G401 (cell line): ENCODE measurements around the gene THAP6. TPM values are rescaled to one million over a fixed set of nuclear protein-coding genes. Genes with fewer than 3 reads are reported as not detected.
"Not testable (repeated sequence)": the region's sequence is repeated elsewhere in the genome, so short reads cannot be mapped to it uniquely, and the experiment has no call there.

Experiments
- DNase-seq: peaks from one replicate; pipeline ENCODE4 v3.0.0-alpha.2; 2015; ENCODE audit warnings: low spot score
- in situ Hi-C: cut with HindIII; loops from 2 replicates; pipeline ENCODE4 v1.10.0; 2016; ENCODE audit warnings: low sequenced_read_pairs, mixed read lengths
- total RNA-seq: library from RNA; depleted of rRNA; stranded (reverse); fragments of >200 nt; shearing (Covaris generic); gene quantifications from 2 replicates; pipeline ENCODE4 v1.2.3, GENCODE V29; 2014; rRNA removed

Gene THAP6
- total RNA-seq, result 7.1 and 14.1 TPM in 2 replicates

GRCh38 chr4:75514131-75514948, at the start of gene THAP6, which contains the start of gene RCHY1:
Gene THAP6, plus strand, starts transcription at chr4:75514473. Its CDS starts 980 bp downstream, at chr4:75515453.
Gene RCHY1, minus strand, starts transcription at chr4:75514403. Its CDS starts 117 bp downstream, at chr4:75514286.
- in situ Hi-C loops, result no loop called here
- peak; percentile 98 for DNase-seq

GRCh38 chr4:75469896-75470295, 44.4 kb upstream of the THAP6 start:
- in situ Hi-C loops, result no loop called here
- DNase-seq, result no peak

GRCh38 chr4:75470738-75471137, 43.5 kb upstream of the THAP6 start:
- in situ Hi-C loops, result no loop called here
- DNase-seq, result no peak

GRCh38 chr4:75477201-75477600, 37.1 kb upstream of the THAP6 start:
- no peak for DNase-seq
- in situ Hi-C loops, result no loop called here

- in situ Hi-C loops, result no loop called here
- DNase-seq, result peak; percentile 74
Measured at GRCh38 chr4:75484190-75484589, 30.1 kb upstream of the THAP6 start.

GRCh38 chr4:75490155-75490554, 24.1 kb upstream of the THAP6 start:
- in situ Hi-C loops, result no loop called here
- peak; percentile 21 for DNase-seq

- in situ Hi-C loops, result no loop called here
- DNase-seq, result no peak
Measured at GRCh38 chr4:75494563-75494962, 19.7 kb upstream of the THAP6 start.

- DNase-seq, result no peak
- in situ Hi-C loops, result no loop called here
Measured at GRCh38 chr4:75495476-75495875, 18.8 kb upstream of the THAP6 start.

GRCh38 chr4:75496406-75496805, 17.9 kb upstream of the THAP6 start:
- in situ Hi-C loops, result no loop called here
- DNase-seq, result no peak

GRCh38 chr4:75497133-75497532, 17.1 kb upstream of the THAP6 start:
- no peak for DNase-seq
- in situ Hi-C loops, result no loop called here

GRCh38 chr4:75498041-75498440, 16.2 kb upstream of the THAP6 start:
- no peak for DNase-seq
- in situ Hi-C loops, result no loop called here

- DNase-seq, result no peak
- in situ Hi-C loops, result no loop called here
Measured at GRCh38 chr4:75499900-75500299, 14.4 kb upstream of the THAP6 start.

GRCh38 chr4:75502671-75503070, 11.6 kb upstream of the THAP6 start:
- in situ Hi-C loops, result no loop called here

GRCh38 chr4:75505630-75506029, 8.6 kb upstream of the THAP6 start:
- DNase-seq, result no peak
- in situ Hi-C loops, result no loop called here

More at GRCh38 chr4:75502671-75503070, 11.6 kb upstream of the THAP6 start:
- no peak for DNase-seq

GRCh38 chr4:75509592-75509991, 4.7 kb upstream of the THAP6 start:
- DNase-seq, in situ Hi-C loops: not testable (repeated sequence)

- peak; percentile 17 for DNase-seq
- in situ Hi-C loops, result no loop called here
Measured at GRCh38 chr4:75511841-75512240, 2.4 kb upstream of the THAP6 start.

- DNase-seq, result peak; percentile 13
Measured at GRCh38 chr4:75512386-75513211, 1.7 kb upstream of the THAP6 start.

GRCh38 chr4:75513526-75514130, 645 bp upstream of the THAP6 start:
- in situ Hi-C loops, result no loop called here
- DNase-seq, result no peak

More at GRCh38 chr4:75512386-75513211, 1.7 kb upstream of the THAP6 start:
- in situ Hi-C loops, result no loop called here

- in situ Hi-C loops, result no loop called here
- DNase-seq, result no peak
Measured at GRCh38 chr4:75514949-75515612, 808 bp downstream of the THAP6 start.
